Kidney capillary endothelial cell (primary cell): ENCODE results near the gene MAN2A2.

Experiments used
- DNase-seq: peaks from one replicate; pipeline ENCODE4 v3.0.0-alpha.2; 2018; ENCODE audit warnings: low spot score

The MAN2A2 gene

GRCh38 chr15:90966262-90966661 is 63.2 kb downstream of the MAN2A2 start:
- DNase-seq = no peak

GRCh38 chr15:90967206-90967605 is 64.1 kb downstream of the MAN2A2 start:
- DNase-seq = no peak

GRCh38 chr15:90968434-90968833 is 65.3 kb downstream of the MAN2A2 start:
- no peak for DNase-seq

- no peak for DNase-seq
These were observed 67.2 kb downstream of the MAN2A2 start for GRCh38 chr15:90970274-90970673.

- DNase-seq = no peak
These were observed 69.0 kb downstream of the MAN2A2 start for GRCh38 chr15:90972133-90972532.
